Smooth muscle cell (in vitro differentiated cells): ENCODE data around the gene WDR11. TPM values are rescaled to one million over a fixed set of nuclear protein-coding genes. Genes with fewer than 3 reads are reported as not detected.

Experiments
- DNase-seq: peaks from one replicate; lab custom pipeline; 2025; ENCODE audit not compliant: unreplicated experiment; lab: John Stamatoyannopoulos, UW
- H2AFZ ChIP-seq: fragments of 200-600 bp; sonication (generic); 2 replicates; pipeline ENCODE4 v1.6.0; 2016; ENCODE audit warnings: antibody characterized with exemption, low read depth, mild to moderate bottlenecking
- H3F3A ChIP-seq: fragments of 200-600 bp; sonication (generic); 2 replicates; pipeline ENCODE4 v1.6.0; 2017; ENCODE audit warnings: antibody characterized with exemption, low read depth
- H3K27ac ChIP-seq: fragments of 200-600 bp; sonication (generic); 2 replicates; pipeline ENCODE4 v1.5.1; 2016; ENCODE audit warnings: low read depth, mild to moderate bottlenecking
- H3K27me3 ChIP-seq: fragments of 200-600 bp; sonication (generic); 2 replicates; pipeline ENCODE4 v1.6.1; 2016; ENCODE audit warnings: low read depth, mild to moderate bottlenecking
- H3K36me3 ChIP-seq: fragments of 200-600 bp; sonication (generic); 2 replicates; pipeline ENCODE4 v1.5.1; 2016; ENCODE audit warnings: low read depth
- H3K4me1 ChIP-seq: fragments of 200-600 bp; sonication (generic); 2 replicates; pipeline ENCODE4 v1.5.1; 2016; ENCODE audit warnings: low read depth
- H3K4me2 ChIP-seq: fragments of 200-600 bp; sonication (generic); 2 replicates; pipeline ENCODE4 v1.6.0; 2016; ENCODE audit warnings: mild to moderate bottlenecking
- H3K4me3 ChIP-seq: fragments of 200-600 bp; sonication (generic); 2 replicates; pipeline ENCODE4 v1.5.1; 2016; ENCODE audit warnings: mild to moderate bottlenecking
- H3K79me2 ChIP-seq: fragments of 200-600 bp; sonication (generic); 2 replicates; pipeline ENCODE4 v1.6.0; 2016; ENCODE audit warnings: low read depth, mild to moderate bottlenecking
- H3K9ac ChIP-seq: fragments of 200-600 bp; sonication (generic); 2 replicates; pipeline ENCODE4 v1.6.0; 2016; ENCODE audit warnings: low read depth
- H3K9me3 ChIP-seq: fragments of 200-600 bp; sonication (generic); replicated peaks from 2 replicates; pipeline ENCODE4 v1.5.1; 2016; ENCODE audit warnings: low read depth
- H4K20me1 ChIP-seq: fragments of 200-600 bp; sonication (generic); 2 replicates; pipeline ENCODE4 v1.6.0; 2016; ENCODE audit warnings: low read depth
- CTCF ChIP-seq: fragments of 200-600 bp; sonication (generic); IDR thresholded peaks from 2 replicates; pipeline ENCODE4 v1.5.1; 2017; ENCODE audit warnings: borderline replicate concordance, mild to moderate bottlenecking, antibody characterized with exemption; ENCODE audit not compliant: insufficient read depth, poor library complexity, severe bottlenecking
- WGBS: methylation state at CpG from one replicate; pipeline ENCODE4 v1.1.7; 2016; ENCODE audit warnings: low lambda C conversion rate; 5-methylcytosine and 5-hydroxymethylcytosine counted together
- polyA plus RNA-seq: library from polyadenylated mRNA; unstranded; fragments of >200 nt; fragmentation: Nextera tagmentation; extraction: Ambion mirVana; gene quantifications from 2 replicates; pipeline ENCODE4 v1.2.1, GENCODE V29; 2016
- total RNA-seq: library from RNA; depleted of rRNA; stranded (reverse); fragments of >200 nt; gene quantifications from 2 replicates; pipeline ENCODE4 v1.2.3, GENCODE V29; 2014

Gene WDR11
- total and polyA plus RNA-seq, 2 experiments from 2014 or later = 19.3 to 58.7 TPM

- DNase-seq = no peak
- H3F3A ChIP-seq = no peaks in the 10 kb centered on the region
These were observed 45.9 kb upstream of the WDR11 start for GRCh38 chr10:120805014-120805812.

GRCh38 chr10:120806081-120806480 lies 45.1 kb upstream of the WDR11 start:
- H3K36me3 ChIP-seq = no peaks in the 10 kb centered on the region
- H3F3A ChIP-seq = no peaks in the 10 kb centered on the region
- TF ChIP-seq CTCF = no peak
- H3K9me3 ChIP-seq = no peaks in the 10 kb centered on the region
- H4K20me1 ChIP-seq = no peaks in the 10 kb centered on the region
- WGBS = 94% methylated on average over 2 of the region's 2 CpGs
- H3K4me2 ChIP-seq = no peak overlapping the region
- DNase-seq = no peak
- H3K4me1 ChIP-seq = no peaks in the 10 kb centered on the region
- no peaks in the 10 kb centered on the region for H3K79me2 ChIP-seq
- no peak overlapping the region for H3K27ac ChIP-seq
- H3K27me3 ChIP-seq = peaks cover 5% of the 10 kb centered on the region
- H2AFZ ChIP-seq = no peak overlapping the region
- no peak overlapping the region for H3K4me3 ChIP-seq
- H3K9ac ChIP-seq = no peak overlapping the region

More at GRCh38 chr10:120805014-120805812, 45.9 kb upstream of the WDR11 start:
- Histone ChIP-seq H3K4me3 (no peak overlapping the region), H3K79me2 (no peaks in the 10 kb centered on the region), H3K9me3 (no peaks in the 10 kb centered on the region), H3K9ac (no peak overlapping the region), H2AFZ (no peak overlapping the region), H3K4me1 (peaks cover under 1% of the 10 kb centered on the region), H3K27ac (no peak overlapping the region), H3K36me3 (no peaks in the 10 kb centered on the region), H4K20me1 (no peaks in the 10 kb centered on the region), H3K27me3 (peaks cover 7% of the 10 kb centered on the region), H3K4me2 (no peak overlapping the region)
- no peak for TF ChIP-seq CTCF
- 89% methylated on average over 7 of the region's 7 CpGs for whole genome bisulfite sequencing

DNA sequence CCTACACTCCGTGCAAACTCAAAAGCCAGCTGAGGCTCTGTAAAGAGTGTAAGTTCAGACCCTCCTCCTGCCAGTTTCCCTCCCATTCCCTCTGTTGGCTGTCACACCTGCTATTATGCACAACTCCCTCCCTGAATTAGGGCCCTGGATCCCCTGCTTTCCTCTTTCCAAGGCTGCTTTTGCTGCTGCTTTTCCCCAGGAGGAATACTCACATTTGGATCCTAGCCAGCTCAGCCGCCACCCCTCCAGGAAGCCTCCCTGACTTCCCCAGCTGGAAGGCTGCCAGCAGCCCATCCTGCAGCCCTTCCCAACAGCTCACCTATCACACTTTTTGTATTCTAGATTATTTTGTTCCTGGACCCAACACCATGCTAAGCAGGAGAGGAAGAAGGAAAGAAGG lies 40.9 kb upstream of the WDR11 start:
- no peak overlapping the region for H3K4me3 ChIP-seq
- no peak overlapping the region for H3K9ac ChIP-seq
- H4K20me1 ChIP-seq = no peaks in the 10 kb centered on the region
- no peak overlapping the region for H3K27ac ChIP-seq
- no peak overlapping the region for H2AFZ ChIP-seq
- no peak for DNase-seq
- H3K36me3 ChIP-seq = no peaks in the 10 kb centered on the region
- no peak overlapping the region for H3K4me2 ChIP-seq
- H3K27me3 ChIP-seq = no peaks in the 10 kb centered on the region
- no peaks in the 10 kb centered on the region for H3K9me3 ChIP-seq
- TF ChIP-seq CTCF = no peak
- no peaks in the 10 kb centered on the region for H3K4me1 ChIP-seq
- H3F3A ChIP-seq = no peaks in the 10 kb centered on the region
- no peaks in the 10 kb centered on the region for H3K79me2 ChIP-seq
- WGBS = 83% methylated on average over 2 of the region's 2 CpGs

DNA sequence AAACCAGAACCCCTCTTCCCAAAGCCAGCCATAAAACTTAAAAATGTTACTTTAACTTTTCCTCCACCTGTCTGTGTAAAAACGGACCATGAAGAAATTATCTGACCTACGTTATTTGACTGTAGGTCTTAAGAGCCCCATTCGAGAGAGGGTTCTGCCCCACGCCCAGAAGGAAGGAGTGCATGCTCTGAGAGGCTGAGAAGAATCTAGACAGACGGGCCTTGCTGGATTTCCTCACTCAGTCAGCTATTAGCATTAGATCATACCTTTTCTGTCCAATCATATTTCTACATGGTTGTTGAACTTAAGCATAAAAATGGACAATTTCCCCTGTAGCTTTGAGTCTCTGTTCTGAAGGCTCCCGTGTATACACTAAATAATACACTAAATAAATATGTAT lies 38.1 kb upstream of the WDR11 start:
- Histone ChIP-seq H3K9ac (no peak overlapping the region), H3K27ac (peak overlapping the region; percentile 49), H3K9me3 (no peaks in the 10 kb centered on the region), H4K20me1 (no peaks in the 10 kb centered on the region), H3K4me1 (no peaks in the 10 kb centered on the region), H3K4me2 (no peak overlapping the region), H3F3A (no peaks in the 10 kb centered on the region), H2AFZ (no peak overlapping the region), H3K36me3 (no peaks in the 10 kb centered on the region), H3K4me3 (no peak overlapping the region), H3K27me3 (no peaks in the 10 kb centered on the region), H3K79me2 (no peaks in the 10 kb centered on the region)
- 63% methylated on average over 6 of the region's 6 CpGs for WGBS
- TF ChIP-seq CTCF = no peak
- no peak for DNase-seq
